NCI-H1417 treated with DMSO at 0.1 percent for 48 hours (cell line): ENCODE results near the gene ST14.

ENCODE experiments used
- DNase-seq: peaks from one replicate; lab custom pipeline; 2025; lab: John Stamatoyannopoulos, UW

ST14 gene

GRCh38 chr11:130136107-130136506, 23.5 kb upstream of the ST14 start:
- no peak for DNase-seq

GRCh38 chr11:130137999-130138398, 21.6 kb upstream of the ST14 start:
- DNase-seq: no peak

- no peak for DNase-seq
These were observed 20.2 kb upstream of the ST14 start for GRCh38 chr11:130139401-130139800.

- no peak for DNase-seq
These were observed 17.8 kb upstream of the ST14 start for GRCh38 chr11:130141561-130142341.

GRCh38 chr11:130144141-130144540, 15.4 kb upstream of the ST14 start:
- DNase-seq: no peak

- DNase-seq: no peak
These were observed 14.7 kb upstream of the ST14 start for GRCh38 chr11:130144861-130145281.

GRCh38 chr11:130145311-130145812, 14.2 kb upstream of the ST14 start:
- no peak for DNase-seq

GRCh38 chr11:130145975-130146776, 13.4 kb upstream of the ST14 start:
- no peak for DNase-seq

GRCh38 chr11:130146796-130147195, 12.8 kb upstream of the ST14 start:
- DNase-seq: no peak

GRCh38 chr11:130148796-130149326, 10.7 kb upstream of the ST14 start:
- no peak for DNase-seq

- no peak for DNase-seq
These were observed 8.8 kb upstream of the ST14 start for GRCh38 chr11:130150790-130151189.

- DNase-seq: no peak
These were observed 8.4 kb upstream of the ST14 start for GRCh38 chr11:130151196-130151595.

GRCh38 chr11:130156108-130157022, 3.2 kb upstream of the ST14 start:
- DNase-seq: no peak

GRCh38 chr11:130157101-130157500, 2.5 kb upstream of the ST14 start:
- DNase-seq: no peak

- no peak for DNase-seq
These were observed 1.7 kb upstream of the ST14 start for GRCh38 chr11:130157840-130158239.

GRCh38 chr11:130159139-130159538, 443 bp upstream of the ST14 start:
- no peak for DNase-seq

GRCh38 chr11:130160498-130161155, 1.0 kb downstream of the ST14 start:
- no peak for DNase-seq

GRCh38 chr11:130161441-130162145, 2.0 kb downstream of the ST14 start:
- DNase-seq: no peak

GRCh38 chr11:130162733-130163132, 3.2 kb downstream of the ST14 start:
- no peak for DNase-seq
